ENCODE measurements around the gene SLC39A8. TPM values are rescaled to one million over a fixed set of nuclear protein-coding genes. Genes with fewer than 3 reads are reported as not detected.
A peak's percentile ranks its signal among the peaks of the same experiment; 100 is the strongest.

SLC39A8 gene
- total RNA-seq, 1 donor from 2014 or later, result 17.1 TPM

- no peaks in the 10 kb centered on the region for H3K36me3 ChIP-seq
- no peak for DNase-seq (ENCODE audit: low spot score in 2 of 2)
- no peaks in the 10 kb centered on the region for H3K9me3 ChIP-seq
- intact Hi-C loops (cut with DNase I), result no loop called here
- no peak overlapping the region for H3K4me3 ChIP-seq
- peaks cover 0 to 8% of the 10 kb centered on the region in 2 donors for H3K4me1 ChIP-seq
- H3K27ac ChIP-seq, result no peak overlapping the region
- no peaks in the 10 kb centered on the region for H3K27me3 ChIP-seq
- no peak for TF ChIP-seq CTCF (IDR thresholded peaks at IDR 0.05)
Observed at GRCh38 chr4:102354671-102355454, 9.6 kb upstream of the SLC39A8 start.

GRCh38 chr4:102352781-102353180 lies 7.5 kb upstream of the SLC39A8 start:
- DNase-seq (ENCODE audit: low spot score in 2 of 2), result no peak
- Histone ChIP-seq H3K27me3 (no peaks in the 10 kb centered on the region), H3K27ac (no peak overlapping the region), H3K36me3 (no peaks in the 10 kb centered on the region), H3K4me3 (no peak overlapping the region), H3K9me3 (no peaks in the 10 kb centered on the region), H3K4me1 (peaks cover 0 to 8% of the 10 kb centered on the region in 2 donors)
- intact Hi-C loops (cut with DNase I), result no loop called here
- TF ChIP-seq CTCF (IDR thresholded peaks at IDR 0.05), result no peak

- Histone ChIP-seq H3K27ac (no peak overlapping the region), H3K4me1 (peaks cover 0 to 8% of the 10 kb centered on the region in 2 donors), H3K27me3 (no peaks in the 10 kb centered on the region), H3K9me3 (no peaks in the 10 kb centered on the region), H3K36me3 (no peaks in the 10 kb centered on the region), H3K4me3 (no peak overlapping the region)
- TF ChIP-seq CTCF (IDR thresholded peaks at IDR 0.05), result no peak
- no peak for DNase-seq (ENCODE audit: low spot score in 2 of 2)
- intact Hi-C loops (cut with DNase I), result no loop called here
Observed at GRCh38 chr4:102350634-102351033, 5.4 kb upstream of the SLC39A8 start.

GRCh38 chr4:102348701-102349100 lies 3.4 kb upstream of the SLC39A8 start:
- Histone ChIP-seq H3K4me1 (peaks cover 0 to 3% of the 10 kb centered on the region in 2 donors), H3K36me3 (no peaks in the 10 kb centered on the region), H3K27ac (no peak overlapping the region), H3K4me3 (no peak overlapping the region), H3K9me3 (no peaks in the 10 kb centered on the region), H3K27me3 (no peaks in the 10 kb centered on the region)
- no peak for DNase-seq (ENCODE audit: low spot score in 2 of 2)
- intact Hi-C loops (cut with DNase I), result loop anchor here (5.0 kb wide), 3 partner anchors 479 to 729 kb away; partner anchors contain the start of genes SLC9B2 and UBE2D3
- no peak for TF ChIP-seq CTCF (IDR thresholded peaks at IDR 0.05)

- TF ChIP-seq CTCF (IDR thresholded peaks at IDR 0.05), result peak in 1 of 3 experiments; percentile 3
- H3K36me3 ChIP-seq, result no peaks in the 10 kb centered on the region
- H3K4me3 ChIP-seq, result peak overlapping the region; percentile 83 to 86
- H3K9me3 ChIP-seq, result no peaks in the 10 kb centered on the region
- intact Hi-C loops (cut with DNase I), result loop anchor here (2.0 to 5.0 kb wide), 6 partner anchors 85 to 732 kb away; partner anchors contain the start of genes CISD2, NFKB1, SLC9B2 and UBE2D3
- no peaks in the 10 kb centered on the region for H3K27me3 ChIP-seq
- H3K4me1 ChIP-seq, result peaks cover 0 to 3% of the 10 kb centered on the region in 2 donors
- no peak for DNase-seq (ENCODE audit: low spot score in 2 of 2)
- peak overlapping the region; percentile 19 to 64 for H3K27ac ChIP-seq
Observed at GRCh38 chr4:102345795-102346100, 466 bp upstream of the SLC39A8 start.
